ENCODE results near the gene ZSCAN23.
"Not testable (repeated sequence)": the region's sequence is repeated elsewhere in the genome, so short reads cannot be mapped to it uniquely, and the experiment has no call there.

ZSCAN23 gene

DNA sequence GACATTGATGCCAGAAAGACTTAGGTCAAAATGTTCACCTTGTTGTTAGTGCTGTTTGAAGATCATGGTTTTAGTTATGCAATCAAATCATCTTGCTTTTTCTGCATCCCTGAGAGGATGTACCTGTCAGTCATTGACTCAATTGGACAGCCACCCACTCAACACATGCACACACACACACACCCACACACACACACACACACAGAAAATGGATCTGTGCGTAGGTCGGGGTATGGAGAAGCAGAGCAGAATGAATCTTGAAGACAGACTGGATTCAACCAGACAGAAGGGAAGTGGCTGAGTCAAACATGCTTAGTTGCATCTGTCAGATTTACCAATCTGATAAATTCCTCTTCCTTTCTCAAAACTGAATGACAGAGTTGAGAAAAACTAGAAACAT lies 19.1 kb upstream of the ZSCAN23 start:
- in situ Hi-C loops (cut with MboI; ENCODE audit: low sequenced_read_pairs, unreplicated experiment), result no loop called here
- TF ChIP-seq, protein P1, sequence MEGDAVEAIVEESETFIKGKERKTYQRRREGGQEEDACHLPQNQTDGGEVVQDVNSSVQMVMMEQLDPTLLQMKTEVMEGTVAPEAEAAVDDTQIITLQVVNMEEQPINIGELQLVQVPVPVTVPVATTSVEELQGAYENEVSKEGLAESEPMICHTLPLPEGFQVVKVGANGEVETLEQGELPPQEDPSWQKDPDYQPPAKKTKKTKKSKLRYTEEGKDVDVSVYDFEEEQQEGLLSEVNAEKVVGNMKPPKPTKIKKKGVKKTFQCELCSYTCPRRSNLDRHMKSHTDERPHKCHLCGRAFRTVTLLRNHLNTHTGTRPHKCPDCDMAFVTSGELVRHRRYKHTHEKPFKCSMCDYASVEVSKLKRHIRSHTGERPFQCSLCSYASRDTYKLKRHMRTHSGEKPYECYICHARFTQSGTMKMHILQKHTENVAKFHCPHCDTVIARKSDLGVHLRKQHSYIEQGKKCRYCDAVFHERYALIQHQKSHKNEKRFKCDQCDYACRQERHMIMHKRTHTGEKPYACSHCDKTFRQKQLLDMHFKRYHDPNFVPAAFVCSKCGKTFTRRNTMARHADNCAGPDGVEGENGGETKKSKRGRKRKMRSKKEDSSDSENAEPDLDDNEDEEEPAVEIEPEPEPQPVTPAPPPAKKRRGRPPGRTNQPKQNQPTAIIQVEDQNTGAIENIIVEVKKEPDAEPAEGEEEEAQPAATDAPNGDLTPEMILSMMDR (IDR thresholded peaks at IDR 0.05; ENCODE audit: borderline replicate concordance, control extremely low read depth, extremely low read depth, insufficient read depth, missing control alignments), result no peak
- no peak for DNase-seq (ENCODE audit: low spot score)

DNA sequence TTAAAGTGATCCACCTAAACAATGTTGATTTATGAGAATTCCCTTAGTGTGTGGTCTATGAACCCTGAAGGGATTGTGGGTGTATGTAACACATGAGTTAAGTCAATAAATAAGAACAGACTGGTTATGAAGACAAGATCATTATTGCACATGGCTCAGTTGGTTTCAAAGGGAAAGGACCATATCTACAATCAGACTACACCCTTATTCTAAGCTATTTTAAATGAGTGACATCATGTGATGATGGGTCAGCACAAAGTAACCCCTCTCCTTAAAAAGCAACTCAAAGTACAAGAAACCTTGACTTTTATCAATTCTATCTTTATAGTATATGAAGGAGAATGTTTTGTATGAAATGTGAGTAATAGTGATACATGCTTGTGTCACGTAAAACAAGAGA lies 15.3 kb upstream of the ZSCAN23 start:
- TF ChIP-seq, protein P1 (IDR thresholded peaks at IDR 0.05; ENCODE audit: borderline replicate concordance, control extremely low read depth, extremely low read depth, insufficient read depth, missing control alignments), result no peak
- in situ Hi-C loops (cut with MboI; ENCODE audit: low sequenced_read_pairs, unreplicated experiment), result no loop called here
- no peak for DNase-seq (ENCODE audit: low spot score)

DNA sequence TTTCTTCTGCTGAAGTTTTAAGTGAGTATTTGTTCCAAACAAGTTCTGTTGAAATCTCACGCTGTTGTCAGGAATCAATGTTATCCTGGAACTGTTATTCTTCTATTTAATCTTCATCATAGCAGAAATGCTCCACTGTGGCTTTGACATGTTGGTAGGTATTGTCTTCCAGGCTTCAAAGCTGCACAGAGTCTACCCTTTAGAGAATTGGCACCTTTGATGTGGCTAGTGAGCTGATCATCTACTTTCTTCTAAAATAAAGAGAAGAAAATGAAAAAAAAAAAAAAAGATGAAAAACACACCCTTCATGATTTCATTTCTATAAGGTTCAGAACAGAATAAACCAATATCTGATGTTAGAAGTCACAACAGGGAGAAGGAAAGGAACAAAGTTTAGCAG lies 5.8 kb upstream of the ZSCAN23 start:
- in situ Hi-C loops (cut with MboI; ENCODE audit: low sequenced_read_pairs, unreplicated experiment), result no loop called here
- TF ChIP-seq, protein P1 (IDR thresholded peaks at IDR 0.05; ENCODE audit: borderline replicate concordance, control extremely low read depth, extremely low read depth, insufficient read depth, missing control alignments), result no peak
- DNase-seq (ENCODE audit: low spot score), result no peak

DNA sequence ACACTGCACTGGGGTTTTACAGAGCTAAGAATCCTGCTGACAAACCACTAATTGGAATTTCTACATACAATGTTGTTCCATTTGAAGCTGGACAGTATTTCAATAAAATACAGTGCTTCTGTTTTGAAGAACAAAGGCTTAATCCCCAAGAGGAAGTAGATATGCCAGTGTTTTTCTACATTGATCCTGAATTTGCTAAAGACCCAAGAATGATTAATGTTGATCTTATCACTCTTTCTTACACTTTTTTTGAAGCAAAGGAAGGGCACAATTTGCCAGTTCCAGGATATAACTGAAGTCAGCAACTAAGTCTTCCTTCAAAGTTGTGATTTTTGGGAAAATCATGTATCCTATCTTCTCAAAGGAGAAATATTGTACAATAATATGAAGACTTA lies 4.2 kb upstream of the ZSCAN23 start:
- DNase-seq (ENCODE audit: low spot score); in situ Hi-C loops (cut with MboI; ENCODE audit: low sequenced_read_pairs, unreplicated experiment): not testable (repeated sequence)

DNA sequence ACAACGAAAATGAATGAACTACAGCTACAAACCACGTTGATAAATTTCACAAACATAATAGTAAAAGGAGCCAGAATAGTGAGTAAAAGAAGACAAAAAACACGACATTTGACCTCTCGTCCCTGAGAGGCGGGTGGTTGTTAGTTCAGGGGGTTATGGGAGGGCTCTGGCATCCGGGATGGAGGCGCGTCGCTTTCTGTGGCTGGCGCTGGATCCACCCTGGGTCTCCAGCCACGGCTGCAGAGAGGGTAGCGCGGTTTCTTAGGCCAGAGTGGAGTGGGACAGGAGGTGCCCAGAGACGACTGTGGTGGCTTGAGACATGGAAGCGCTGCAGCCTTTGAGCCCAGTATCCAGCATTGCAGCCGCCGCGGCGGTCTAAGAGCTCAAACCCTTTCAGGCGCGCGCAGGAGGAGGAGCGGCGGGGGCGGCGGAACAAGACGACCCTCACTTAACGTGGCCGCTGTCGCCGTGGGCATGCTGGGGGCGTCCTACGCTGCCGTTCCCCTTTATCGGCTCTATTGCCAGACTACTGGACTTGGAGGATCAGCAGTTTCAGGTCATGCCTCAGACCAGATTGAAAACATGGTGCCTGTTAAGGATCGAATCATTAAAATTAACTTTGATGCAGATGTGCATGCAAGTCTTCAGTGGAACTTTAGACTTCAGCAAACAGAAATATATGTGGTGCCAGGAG lies 3.7 kb upstream of the ZSCAN23 start:
- no peak for DNase-seq (ENCODE audit: low spot score)
- in situ Hi-C loops (cut with MboI; ENCODE audit: low sequenced_read_pairs, unreplicated experiment), result no loop called here

DNA sequence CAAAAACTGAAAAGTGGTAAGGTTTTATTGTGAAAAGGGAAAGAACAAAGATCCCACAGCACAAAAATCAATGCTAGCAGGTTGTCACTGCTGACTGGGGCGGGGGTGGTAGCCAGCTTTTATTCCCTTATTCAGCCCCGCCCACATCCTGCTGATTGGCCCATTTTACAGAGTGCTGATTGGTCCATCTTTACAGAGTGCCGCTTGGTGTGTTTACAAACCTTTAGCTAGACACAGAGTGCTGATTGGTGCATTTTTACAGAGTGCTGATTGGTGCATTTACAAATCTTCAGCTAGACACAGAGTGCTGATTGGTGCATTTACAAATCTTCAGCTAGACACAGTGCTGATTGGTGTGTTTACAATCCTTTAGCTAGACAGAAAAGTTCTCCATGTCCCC lies 1.5 kb upstream of the ZSCAN23 start:
- in situ Hi-C loops (cut with MboI; ENCODE audit: low sequenced_read_pairs, unreplicated experiment); DNase-seq (ENCODE audit: low spot score): not testable (repeated sequence)

More for the DNA sequence above, 3.7 kb upstream of the ZSCAN23 start:
- TF ChIP-seq, protein P1 (IDR thresholded peaks at IDR 0.05; ENCODE audit: borderline replicate concordance, control extremely low read depth, extremely low read depth, insufficient read depth, missing control alignments), result no peak

DNA sequence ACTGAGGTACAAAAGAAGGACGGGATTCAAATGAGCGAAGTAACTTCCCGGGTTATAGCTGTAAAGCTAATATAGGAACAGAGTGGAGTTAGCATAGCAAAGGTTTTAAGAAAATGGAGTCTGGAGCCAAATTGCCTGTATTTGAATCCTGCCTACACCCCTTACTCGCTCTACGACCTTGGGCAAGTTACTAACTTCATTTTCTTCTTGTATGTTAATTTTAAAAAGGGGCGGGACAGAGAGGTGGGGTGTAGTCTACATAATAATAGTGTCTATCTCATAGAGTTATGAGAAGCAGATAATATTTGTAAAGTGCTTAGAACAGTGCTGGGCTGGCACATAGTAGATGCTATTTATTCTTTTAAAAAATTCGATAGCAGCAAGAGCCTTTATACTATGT lies 705 bp downstream of the ZSCAN23 start:
- in situ Hi-C loops (cut with MboI; ENCODE audit: low sequenced_read_pairs, unreplicated experiment), result no loop called here
- TF ChIP-seq, protein P1 (IDR thresholded peaks at IDR 0.05; ENCODE audit: borderline replicate concordance, control extremely low read depth, extremely low read depth, insufficient read depth, missing control alignments), result no peak
- no peak for DNase-seq (ENCODE audit: low spot score)

DNA sequence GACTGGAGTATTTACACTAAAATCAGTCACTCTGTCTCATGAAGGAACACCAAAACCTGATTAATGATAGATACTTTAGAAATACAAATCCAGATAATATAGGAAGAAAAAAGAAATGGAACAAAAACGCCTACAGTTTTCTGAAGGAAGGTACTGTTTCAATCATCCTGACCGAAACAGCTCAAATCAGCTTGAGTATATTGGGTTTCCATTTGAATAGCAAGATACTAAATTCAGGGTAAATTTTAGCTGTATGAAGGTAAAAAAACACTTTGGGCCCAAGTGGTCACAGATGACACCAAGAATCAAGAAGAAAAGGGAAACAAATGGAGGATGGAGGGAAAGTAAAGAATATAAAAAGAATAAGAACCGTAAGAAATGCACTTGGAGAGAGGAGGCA lies 6.9 kb downstream of the ZSCAN23 start:
- no peak for DNase-seq (ENCODE audit: low spot score)
- TF ChIP-seq, protein P1 (IDR thresholded peaks at IDR 0.05; ENCODE audit: borderline replicate concordance, control extremely low read depth, extremely low read depth, insufficient read depth, missing control alignments), result no peak
- in situ Hi-C loops (cut with MboI; ENCODE audit: low sequenced_read_pairs, unreplicated experiment), result no loop called here

All from GM13976 (cell line).